HCT116 (cell line): ENCODE measurements around the gene FGF6. TPM values are rescaled to one million over a fixed set of nuclear protein-coding genes. Genes with fewer than 3 reads are reported as not detected.

Experiments
- ATAC-seq: fragments of 200-7000 bp; cut with Tn5 transposase; 2 replicates; pipeline ENCODE4 v1.9.1; 2020; ENCODE audit warnings: mild to moderate bottlenecking, moderate library complexity
- BruUV-seq: library from RNA; stranded (reverse); fragments of 400-500 nt; replicated peaks from 2 replicates; lab custom pipeline; 2021; lab: Mats Ljungman, UMichigan
- CTCF ChIA-PET: fragments of 300-600 bp; sonication (Branson Sonifier 250); formaldehyde crosslinking; loops from one replicate; lab custom pipeline; 2021; ENCODE audit warnings: antibody characterized with exemption; lab: Charles Lee
- POLR2A ChIA-PET: fragments of 300-600, 350-600 bp; sonication (Branson Sonifier 250); formaldehyde crosslinking; loops from one replicate; lab custom pipeline; 2021; ENCODE audit warnings: antibody characterized with exemption; lab: Charles Lee
- RAD21 ChIA-PET, 2 experiments: fragments of 300-600 bp; sonication (Branson Sonifier 250); formaldehyde crosslinking; loops; one replicate each; lab custom pipeline; 2023; ENCODE audit warnings: low total read pairs in 2 of 2; ENCODE audit not compliant: uncharacterized antibody in 2 of 2, unreplicated experiment in 2 of 2, low non-redundant PET in 1 of 2; lab: Charles Lee
- DNase-seq: peaks from one replicate; pipeline ENCODE4 v3.0.0-alpha.2; 2010; ENCODE audit warnings: low read depth, low spot score
- H2AFZ ChIP-seq: fragments of 200-600 bp; shearing (Covaris generic), sonication (generic); 2 replicates; pipeline ENCODE4 v1.6.1; 2017; ENCODE audit warnings: low read depth, mixed run types, mixed read lengths, antibody characterized with exemption, low read length; ENCODE audit not compliant: poor library complexity, severe bottlenecking
- H3K27ac ChIP-seq: 2 replicates; pipeline ENCODE4 v1.5.1; 2012; ENCODE audit warnings: low read depth, low read length
- H3K27me3 ChIP-seq: fragments of 200-600 bp; sonication (generic); 2 replicates; pipeline ENCODE4 v1.6.1; 2016; ENCODE audit warnings: mixed run types, low read length, mixed read lengths; ENCODE audit not compliant: insufficient read depth
- H3K36me3 ChIP-seq, 2 experiments: fragments of 200-500 bp in 1 of 2; fragments of 200-600 bp in 1 of 2; sonication (Bioruptor generic) in 1 of 2; sonication (generic) in 1 of 2; 2 replicates each; pipeline versions ENCODE4 v1.5.1 to v1.6.1; 2014 to 2016; ENCODE audit warnings: low read length in 2 of 2, inconsistent platforms in 1 of 2, mixed read lengths in 1 of 2, mixed run types in 1 of 2; ENCODE audit not compliant: insufficient read depth in 2 of 2, control insufficient read depth in 1 of 2
- H3K4me1 ChIP-seq, 2 experiments: fragments of 200-600 bp in 1 of 2; sonication (generic) in 1 of 2; 2 replicates each; pipeline versions ENCODE4 v1.5.1 to v1.6.1; 2012 to 2017; ENCODE audit warnings: low read length in 2 of 2, inconsistent platforms in 1 of 2, mild to moderate bottlenecking in 1 of 2, mixed read lengths in 1 of 2, mixed run types in 1 of 2, moderate library complexity in 1 of 2; ENCODE audit not compliant: insufficient read depth in 2 of 2, control insufficient read depth in 1 of 2
- H3K4me2 ChIP-seq: fragments of 200-600 bp; sonication (generic); 2 replicates; pipeline ENCODE4 v1.6.1; 2017; ENCODE audit warnings: mixed run types, low read length, mixed read lengths
- H3K4me3 ChIP-seq, 2 experiments: fragments of 200-600 bp in 1 of 2; sonication (generic) in 1 of 2; replicated peaks in 1 of 2; 2 replicates each; pipeline ENCODE4 v1.5.1; 2011 to 2016; ENCODE audit warnings: low read length in 2 of 2, control low read depth in 1 of 2, low read depth in 1 of 2, mild to moderate bottlenecking in 1 of 2, mixed read lengths in 1 of 2, mixed run types in 1 of 2
- H3K79me2 ChIP-seq: fragments of 200-600 bp; sonication (generic); 2 replicates; pipeline ENCODE4 v1.6.1; 2017; ENCODE audit warnings: mild to moderate bottlenecking, mixed run types, low read length, moderate library complexity, mixed read lengths; ENCODE audit not compliant: insufficient read depth
- H3K9ac ChIP-seq: fragments of 200-600 bp; sonication (generic); 2 replicates; pipeline ENCODE4 v1.6.1; 2016; ENCODE audit warnings: low read length, mixed read lengths
- H3K9me2 ChIP-seq: fragments of 200-600 bp; sonication (generic), shearing (Covaris generic); 2 replicates; pipeline ENCODE4 v1.6.1; 2017; ENCODE audit warnings: mixed run types, mild to moderate bottlenecking, moderate library complexity; ENCODE audit not compliant: insufficient read depth
- H3K9me3 ChIP-seq, 2 experiments: fragments of 200-500 bp in 1 of 2; fragments of 200-600 bp in 1 of 2; sonication (Bioruptor generic) in 1 of 2; sonication (generic) in 1 of 2; 2 replicates each; pipeline ENCODE4 v1.6.1; 2014 to 2017; ENCODE audit warnings: low read length in 2 of 2, mixed read lengths in 2 of 2, inconsistent platforms in 1 of 2, low read depth in 1 of 2, mild to moderate bottlenecking in 1 of 2, mixed run types in 1 of 2, moderate library complexity in 1 of 2; ENCODE audit not compliant: control insufficient read depth in 1 of 2, insufficient read depth in 1 of 2
- H4K20me1 ChIP-seq: fragments of 200-600 bp; sonication (generic), shearing (Covaris generic); 2 replicates; pipeline ENCODE4 v1.6.1; 2017; ENCODE audit warnings: mixed run types, mild to moderate bottlenecking, moderate library complexity; ENCODE audit not compliant: insufficient read depth
- ATF3 ChIP-seq: IDR thresholded peaks from 2 replicates; pipeline ENCODE4 v1.6.1; 2012
- CTCF ChIP-seq, 3 experiments: fragments of 200-600 bp in 1 of 3; sonication (generic) in 1 of 3; IDR thresholded peaks in 2 of 3; conservative IDR thresholded peaks in 1 of 3; 2 replicates each; pipeline ENCODE4 v1.5.1; 2012 to 2017; ENCODE audit warnings: low read depth in 2 of 3, low read length in 2 of 3, antibody characterized with exemption in 1 of 3, borderline replicate concordance in 1 of 3, control low read depth in 1 of 3, mild to moderate bottlenecking in 1 of 3, mixed read lengths in 1 of 3, mixed run types in 1 of 3, moderate library complexity in 1 of 3; ENCODE audit not compliant: insufficient read depth in 1 of 3
- EGR1 ChIP-seq: IDR thresholded peaks from 2 replicates; pipeline ENCODE4 v1.6.1; 2012; ENCODE audit warnings: low read depth
- ELF1 ChIP-seq: IDR thresholded peaks from 2 replicates; pipeline ENCODE4 v1.6.1; 2012; ENCODE audit warnings: low read depth, borderline replicate concordance
- EZH2phosphoT487 ChIP-seq: fragments of 200-600 bp; IDR thresholded peaks from 2 replicates; pipeline ENCODE4 v1.6.1; 2018; ENCODE audit warnings: antibody characterized with exemption, borderline replicate concordance
- JUND ChIP-seq: IDR thresholded peaks from 2 replicates; pipeline ENCODE4 v1.6.1; 2012
- POLR2A ChIP-seq: IDR thresholded peaks from 2 replicates; pipeline ENCODE4 v1.7.0; 2011; ENCODE audit warnings: borderline replicate concordance; ENCODE audit not compliant: insufficient read depth, insufficient read length; ENCODE audit errors: extremely low read depth
- RAD21 ChIP-seq: IDR thresholded peaks from 2 replicates; pipeline ENCODE4 v1.6.1; 2012; ENCODE audit warnings: low read depth, mild to moderate bottlenecking
- SIN3A ChIP-seq: IDR thresholded peaks from 2 replicates; pipeline ENCODE4 v1.6.1; 2012; ENCODE audit warnings: low read depth
- SRF ChIP-seq: IDR thresholded peaks from 2 replicates; pipeline ENCODE4 v1.6.1; 2012; ENCODE audit warnings: low read depth
- TCF7L2 ChIP-seq: IDR thresholded peaks from 2 replicates; pipeline ENCODE4 v1.7.0; 2011; ENCODE audit warnings: borderline replicate concordance, inconsistent platforms; ENCODE audit not compliant: insufficient read depth, insufficient read length; ENCODE audit errors: extremely low read depth
- ZBTB33 ChIP-seq: IDR thresholded peaks from 2 replicates; pipeline ENCODE4 v1.6.1; 2011; ENCODE audit warnings: mild to moderate bottlenecking, low read length, moderate library complexity; ENCODE audit not compliant: insufficient replicate concordance; ENCODE audit errors: extremely low read depth
- ZFX ChIP-seq: fragments of 450-650 bp; IDR thresholded peaks from 2 replicates; pipeline ENCODE4 v1.6.1; 2017
- intact Hi-C: fragments of 100-400 bp; cut with micrococcal nuclease; formaldehyde crosslinking; loops from 2 replicates; pipeline ENCODE4 v1.10.0; 2022
- total RNA-seq: library from RNA; stranded (reverse); gene quantifications from one replicate; pipeline ENCODE4 v1.2.1, GENCODE V29; 2021; ENCODE audit not compliant: unreplicated experiment

Gene FGF6
- total RNA-seq, 1 experiment from 2014 or later, result not detected

GRCh38 chr12:4417936-4418335, 27.7 kb downstream of the FGF6 start:
- intact Hi-C loops, result no loop called here
- H3K27me3 ChIP-seq, result peaks cover 52% of the 10 kb centered on the region

GRCh38 chr12:4417455-4417854, 28.2 kb downstream of the FGF6 start:
- no TSS peak for BruUV-seq
- RAD21 ChIA-PET, result no interaction called here
- no peak overlapping the region for H2AFZ ChIP-seq
- no peaks in the 10 kb centered on the region for H3K9me3 ChIP-seq
- DNase-seq (no peak), ATAC-seq (no peak)
- H3K4me1 ChIP-seq, result no peaks in the 10 kb centered on the region
- no peaks in the 10 kb centered on the region for H4K20me1 ChIP-seq
- no peak overlapping the region for H3K4me3 ChIP-seq
- H3K9ac ChIP-seq, result no peak overlapping the region
- no peak overlapping the region for H3K27ac ChIP-seq
- H3K79me2 ChIP-seq, result no peaks in the 10 kb centered on the region
- CTCF ChIA-PET, result no interaction called here
- POLR2A ChIA-PET, result no interaction called here
- no peak overlapping the region for H3K4me2 ChIP-seq
- intact Hi-C loops, result no loop called here
- no peaks in the 10 kb centered on the region for H3K9me2 ChIP-seq
- no peaks in the 10 kb centered on the region for H3K36me3 ChIP-seq
- peaks cover 57% of the 10 kb centered on the region for H3K27me3 ChIP-seq
- no peak for TF ChIP-seq CTCF (IDR thresholded peaks at IDR 0.05 in 2 of 3, conservative IDR thresholded peaks at IDR 0.05 in 1 of 3; ENCODE audit: borderline replicate concordance in 1 of 3, insufficient read depth in 1 of 3, low read depth in 2 of 3, low read length in 2 of 3)
- no peak for TF ChIP-seq EGR1
- TF ChIP-seq POLR2A, result no peak
- no peak for TF ChIP-seq SRF
- no peak for TF ChIP-seq SIN3A
- no peak for TF ChIP-seq RAD21
- no peak for TF ChIP-seq ZFX
- TF ChIP-seq JUND, result no peak
- TF ChIP-seq EZH2phosphoT487, result no peak
- no peak for TF ChIP-seq ATF3

More at GRCh38 chr12:4417936-4418335, 27.7 kb downstream of the FGF6 start:
- H3K27ac ChIP-seq, result no peak overlapping the region
- no peak overlapping the region for H3K4me2 ChIP-seq
- CTCF ChIA-PET, result no interaction called here
- no peak overlapping the region for H2AFZ ChIP-seq
- no TSS peak for BruUV-seq
- H3K9me3 ChIP-seq, result no peaks in the 10 kb centered on the region
- no peak overlapping the region for H3K4me3 ChIP-seq
- H3K79me2 ChIP-seq, result no peaks in the 10 kb centered on the region
- POLR2A ChIA-PET, result no interaction called here
- no peak for ATAC-seq
- DNase-seq, result no peak
- RAD21 ChIA-PET, result no interaction called here
- H3K36me3 ChIP-seq, result no peaks in the 10 kb centered on the region
- H3K9ac ChIP-seq, result no peak overlapping the region
- no peaks in the 10 kb centered on the region for H3K9me2 ChIP-seq
- no peak for TF ChIP-seq ZBTB33
- no peak for TF ChIP-seq JUND
- no peak for TF ChIP-seq POLR2A
- TF ChIP-seq ELF1, result no peak
- TF ChIP-seq TCF7L2, result no peak
- no peaks in the 10 kb centered on the region for H3K4me1 ChIP-seq
- no peaks in the 10 kb centered on the region for H4K20me1 ChIP-seq
